ENCODE results near the gene LENEP. TPM values are rescaled to one million over a fixed set of nuclear protein-coding genes. Genes with fewer than 3 reads are reported as not detected.

LENEP gene
- total and polyA plus RNA-seq, 2 donors (not counting 1 experiment from before 2014, with no cell fraction given), result not detected

GRCh38 chr1:154945962-154946850 lies 47.2 kb upstream of the LENEP start:
- no peaks in the 10 kb centered on the region for H3K79me2 ChIP-seq (ENCODE audit: control insufficient read depth, insufficient read depth, low read length)
- DNase-seq (ENCODE audit: low read depth in 2 of 2), result no peak
- no peaks in the 10 kb centered on the region for H3K36me3 ChIP-seq (ENCODE audit: control insufficient read depth, insufficient read depth, low read length)
- TF ChIP-seq CTCF (conservative IDR thresholded peaks at IDR 0.05 in 1 of 2, IDR thresholded peaks at IDR 0.05 in 1 of 2; ENCODE audit: low read depth in 1 of 2, low read length in 2 of 2) (no peak), EZH2 (IDR thresholded peaks at IDR 0.05; ENCODE audit: low read length, missing control alignments) (no peak)
- no peak overlapping the region for H2AFZ ChIP-seq (ENCODE audit: low read length)
- H3K4me3 ChIP-seq (replicated peaks in 1 of 4; ENCODE audit: control extremely low read depth in 1 of 4, insufficient read depth in 1 of 4, low read depth in 3 of 4, low read length in 4 of 4), result no peak overlapping the region
- H3K27me3 ChIP-seq (ENCODE audit: control insufficient read depth, insufficient read depth, low read length), result no peaks in the 10 kb centered on the region
- H3K27ac ChIP-seq (ENCODE audit: insufficient read depth, low read length), result no peak overlapping the region
- no peak overlapping the region for H3K9ac ChIP-seq (ENCODE audit: insufficient read depth, low read length)
- H3K9me3 ChIP-seq (ENCODE audit: control insufficient read depth, insufficient read depth, low read depth, low read length), result no peaks in the 10 kb centered on the region
- no peaks in the 10 kb centered on the region for H3K4me1 ChIP-seq (ENCODE audit: control insufficient read depth, extremely low read depth, insufficient read depth, low read length)
- no peaks in the 10 kb centered on the region for H4K20me1 ChIP-seq (ENCODE audit: control insufficient read depth, extremely low read depth, insufficient read depth, low read length)
- no peak overlapping the region for H3K4me2 ChIP-seq (ENCODE audit: extremely low read depth, insufficient read depth, low read length)

- no peak overlapping the region for H3K4me2 ChIP-seq (ENCODE audit: extremely low read depth, insufficient read depth, low read length)
- H3K9me3 ChIP-seq (ENCODE audit: control insufficient read depth, insufficient read depth, low read depth, low read length), result no peaks in the 10 kb centered on the region
- DNase-seq (ENCODE audit: low read depth in 2 of 2), result no peak
- H3K27me3 ChIP-seq (ENCODE audit: control insufficient read depth, insufficient read depth, low read length), result no peaks in the 10 kb centered on the region
- H3K27ac ChIP-seq (ENCODE audit: insufficient read depth, low read length), result no peak overlapping the region
- H3K79me2 ChIP-seq (ENCODE audit: control insufficient read depth, insufficient read depth, low read length), result no peaks in the 10 kb centered on the region
- H3K36me3 ChIP-seq (ENCODE audit: control insufficient read depth, insufficient read depth, low read length), result no peaks in the 10 kb centered on the region
- H2AFZ ChIP-seq (ENCODE audit: low read length), result no peak overlapping the region
- H4K20me1 ChIP-seq (ENCODE audit: control insufficient read depth, extremely low read depth, insufficient read depth, low read length), result no peaks in the 10 kb centered on the region
- TF ChIP-seq EZH2 (IDR thresholded peaks at IDR 0.05; ENCODE audit: low read length, missing control alignments), result no peak
- TF ChIP-seq CTCF (conservative IDR thresholded peaks at IDR 0.05 in 1 of 2, IDR thresholded peaks at IDR 0.05 in 1 of 2; ENCODE audit: low read depth in 1 of 2, low read length in 2 of 2), result no peak
- no peak overlapping the region for H3K9ac ChIP-seq (ENCODE audit: insufficient read depth, low read length)
- no peak overlapping the region for H3K4me3 ChIP-seq (replicated peaks in 1 of 4; ENCODE audit: control extremely low read depth in 1 of 4, insufficient read depth in 1 of 4, low read depth in 3 of 4, low read length in 4 of 4)
- H3K4me1 ChIP-seq (ENCODE audit: control insufficient read depth, extremely low read depth, insufficient read depth, low read length), result no peaks in the 10 kb centered on the region
Measured at GRCh38 chr1:154948079-154948478, 45.3 kb upstream of the LENEP start.

GRCh38 chr1:154951901-154952657 lies 41.3 kb upstream of the LENEP start:
- no peak overlapping the region for H3K4me2 ChIP-seq (ENCODE audit: extremely low read depth, insufficient read depth, low read length)

More at GRCh38 chr1:154951901-154952657, 41.3 kb upstream of the LENEP start:
- TF ChIP-seq EZH2 (IDR thresholded peaks at IDR 0.05; ENCODE audit: low read length, missing control alignments) (no peak), CTCF (conservative IDR thresholded peaks at IDR 0.05 in 1 of 2, IDR thresholded peaks at IDR 0.05 in 1 of 2; ENCODE audit: low read depth in 1 of 2, low read length in 2 of 2) (no peak)
- Histone ChIP-seq H2AFZ (ENCODE audit: low read length) (no peak overlapping the region), H3K9me3 (ENCODE audit: control insufficient read depth, insufficient read depth, low read depth, low read length) (no peaks in the 10 kb centered on the region), H4K20me1 (ENCODE audit: control insufficient read depth, extremely low read depth, insufficient read depth, low read length) (no peaks in the 10 kb centered on the region), H3K27ac (ENCODE audit: insufficient read depth, low read length) (no peak overlapping the region), H3K79me2 (ENCODE audit: control insufficient read depth, insufficient read depth, low read length) (no peaks in the 10 kb centered on the region), H3K9ac (ENCODE audit: insufficient read depth, low read length) (no peak overlapping the region), H3K4me1 (ENCODE audit: control insufficient read depth, extremely low read depth, insufficient read depth, low read length) (peaks cover 11% of the 10 kb centered on the region), H3K27me3 (ENCODE audit: control insufficient read depth, insufficient read depth, low read length) (no peaks in the 10 kb centered on the region), H3K4me3 (replicated peaks in 1 of 4; ENCODE audit: control extremely low read depth in 1 of 4, insufficient read depth in 1 of 4, low read depth in 3 of 4, low read length in 4 of 4) (no peak overlapping the region), H3K36me3 (ENCODE audit: control insufficient read depth, insufficient read depth, low read length) (no peaks in the 10 kb centered on the region)
- no peak for DNase-seq (ENCODE audit: low read depth in 2 of 2)
